Measurements from ENCODE around the gene CRACR2A.

DNA sequence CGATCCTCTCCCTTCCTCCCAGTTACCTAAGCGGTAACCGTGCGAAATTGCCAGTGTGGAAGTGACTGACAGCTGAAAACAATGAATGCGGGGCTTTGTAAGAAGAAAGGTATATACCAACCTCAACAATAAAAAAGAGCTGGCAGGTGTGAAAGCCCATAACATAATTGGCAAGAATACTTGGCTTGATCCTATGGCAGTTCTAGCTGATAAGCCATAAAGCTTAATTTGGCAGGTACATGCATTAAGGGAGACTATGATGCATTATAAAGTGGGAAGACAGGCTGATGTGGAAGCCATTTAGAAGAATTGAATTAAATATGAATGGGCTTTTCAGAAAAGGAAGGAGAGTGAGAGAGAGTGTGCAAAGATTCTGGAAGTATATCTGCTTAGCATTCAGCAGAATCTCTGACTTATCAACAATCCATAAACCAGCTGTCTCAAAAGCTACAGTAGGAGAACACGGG lies 71.3 kb downstream of the CRACR2A start:
- TF ChIP-seq MAZ (IDR thresholded peaks at IDR 0.05; ENCODE audit: borderline replicate concordance, low read depth, low read length): no peak
- no peak for TF ChIP-seq RNF2 (IDR thresholded peaks at IDR 0.05; ENCODE audit: borderline replicate concordance, low read depth)
- no peak for TF ChIP-seq SMC3 (IDR thresholded peaks at IDR 0.05)
- TF ChIP-seq, protein P1, sequence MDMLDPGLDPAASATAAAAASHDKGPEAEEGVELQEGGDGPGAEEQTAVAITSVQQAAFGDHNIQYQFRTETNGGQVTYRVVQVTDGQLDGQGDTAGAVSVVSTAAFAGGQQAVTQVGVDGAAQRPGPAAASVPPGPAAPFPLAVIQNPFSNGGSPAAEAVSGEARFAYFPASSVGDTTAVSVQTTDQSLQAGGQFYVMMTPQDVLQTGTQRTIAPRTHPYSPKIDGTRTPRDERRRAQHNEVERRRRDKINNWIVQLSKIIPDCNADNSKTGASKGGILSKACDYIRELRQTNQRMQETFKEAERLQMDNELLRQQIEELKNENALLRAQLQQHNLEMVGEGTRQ (IDR thresholded peaks at IDR 0.05): no peak
- TF ChIP-seq, protein P2, sequence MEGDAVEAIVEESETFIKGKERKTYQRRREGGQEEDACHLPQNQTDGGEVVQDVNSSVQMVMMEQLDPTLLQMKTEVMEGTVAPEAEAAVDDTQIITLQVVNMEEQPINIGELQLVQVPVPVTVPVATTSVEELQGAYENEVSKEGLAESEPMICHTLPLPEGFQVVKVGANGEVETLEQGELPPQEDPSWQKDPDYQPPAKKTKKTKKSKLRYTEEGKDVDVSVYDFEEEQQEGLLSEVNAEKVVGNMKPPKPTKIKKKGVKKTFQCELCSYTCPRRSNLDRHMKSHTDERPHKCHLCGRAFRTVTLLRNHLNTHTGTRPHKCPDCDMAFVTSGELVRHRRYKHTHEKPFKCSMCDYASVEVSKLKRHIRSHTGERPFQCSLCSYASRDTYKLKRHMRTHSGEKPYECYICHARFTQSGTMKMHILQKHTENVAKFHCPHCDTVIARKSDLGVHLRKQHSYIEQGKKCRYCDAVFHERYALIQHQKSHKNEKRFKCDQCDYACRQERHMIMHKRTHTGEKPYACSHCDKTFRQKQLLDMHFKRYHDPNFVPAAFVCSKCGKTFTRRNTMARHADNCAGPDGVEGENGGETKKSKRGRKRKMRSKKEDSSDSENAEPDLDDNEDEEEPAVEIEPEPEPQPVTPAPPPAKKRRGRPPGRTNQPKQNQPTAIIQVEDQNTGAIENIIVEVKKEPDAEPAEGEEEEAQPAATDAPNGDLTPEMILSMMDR (IDR thresholded peaks at IDR 0.05): no peak

All from A549 (cell line).